K562 (cell line): ENCODE results near the gene HCFC1R1. TPM values are rescaled to one million over a fixed set of nuclear protein-coding genes. Genes with fewer than 3 reads are reported as not detected.
A peak's percentile ranks its signal among the peaks of the same experiment; 100 is the strongest.

Experiments
- ATAC-seq: fragments of 200-7000 bp; cut with Tn5 transposase; 3 replicates; pipeline ENCODE4 v1.9.1; 2020; ENCODE audit warnings: moderate library complexity
- BruUV-seq: library from RNA; stranded (reverse); fragments of 400-500 nt; replicated peaks from 2 replicates; lab custom pipeline; 2021; lab: Mats Ljungman, UMichigan
- CTCF ChIA-PET: fragments of 300-600 bp; formaldehyde crosslinking; extraction: SDS; loops from one replicate; lab custom pipeline; 2021; ENCODE audit warnings: low intra/inter-chr PET ratio; lab: Yijun Ruan, JAX
- POLR2A ChIA-PET: fragments of 300-600, 350-650 bp; sonication (Branson Sonifier 250); formaldehyde crosslinking; extraction: SDS; loops from one replicate; lab custom pipeline; 2021; ENCODE audit warnings: antibody characterized with exemption, inconsistent platforms; lab: Yijun Ruan, JAX
- DNase-seq, 4 experiments: peaks; one replicate each; pipeline versions ENCODE4 v3.0.0 to v3.0.0-alpha.2; 2011 to 2018; ENCODE audit warnings: low spot score in 3 of 4, mixed read lengths in 3 of 4; ENCODE audit errors: extremely low read depth in 1 of 4
- FAIRE-seq: peaks from 2 replicates; lab custom pipeline; 2011; peaks lifted over from hg19 to GRCh38; lab: Jason Lieb, UNC
- H2AFZ ChIP-seq: 2 replicates; pipeline ENCODE4 v1.6.0; 2011; ENCODE audit warnings: low read depth, low read length, control low read depth, inconsistent platforms
- H3K27ac ChIP-seq: fragments of 200-600 bp; 3 replicates; pipeline ENCODE4 v1.8.0; 2011; ENCODE audit warnings: low read depth, mild to moderate bottlenecking, control low read depth, inconsistent platforms, low read length, moderate library complexity, mixed read lengths; ENCODE audit errors: extremely low read depth
- H3K27me3 ChIP-seq, 2 experiments: fragments of 300-600 bp in 1 of 2; 2 replicates in 1 of 2; 3 replicates in 1 of 2; pipeline versions ENCODE4 v1.6.0 to v1.8.0; 2011; ENCODE audit warnings: inconsistent platforms in 2 of 2, low read length in 2 of 2, mild to moderate bottlenecking in 1 of 2, mixed read lengths in 1 of 2, moderate library complexity in 1 of 2; ENCODE audit not compliant: control insufficient read depth in 2 of 2, insufficient read depth in 2 of 2
- H3K36me3 ChIP-seq: fragments of 300-600 bp; 3 replicates; pipeline ENCODE4 v1.8.0; 2011; ENCODE audit warnings: mild to moderate bottlenecking, low read length, inconsistent platforms; ENCODE audit not compliant: control insufficient read depth, insufficient read depth
- H3K4me1 ChIP-seq, 2 experiments: fragments of 200-600 bp in 1 of 2; replicated peaks in 1 of 2; 2 replicates in 1 of 2; 3 replicates in 1 of 2; pipeline versions ENCODE4 v1.5.1 to v1.8.0; 2011; ENCODE audit warnings: inconsistent platforms in 2 of 2, low read length in 2 of 2, mild to moderate bottlenecking in 1 of 2, mixed read lengths in 1 of 2, moderate library complexity in 1 of 2; ENCODE audit not compliant: control insufficient read depth in 2 of 2, insufficient read depth in 2 of 2
- H3K4me2 ChIP-seq: 2 replicates; pipeline ENCODE4 v1.6.1; 2011; ENCODE audit warnings: low read length, control low read depth, inconsistent platforms, mixed read lengths; ENCODE audit not compliant: insufficient read depth
- H3K4me3 ChIP-seq: fragments of 200-600 bp; sonication (generic), shearing (Covaris generic); 2 replicates; pipeline ENCODE4 v1.5.1; 2016; ENCODE audit warnings: control low read depth, inconsistent platforms
- H3K79me2 ChIP-seq: fragments of 200-600 bp; 3 replicates; pipeline ENCODE4 v1.8.0; 2011; ENCODE audit warnings: low read length, inconsistent platforms; ENCODE audit not compliant: control insufficient read depth, insufficient read depth
- H3K9ac ChIP-seq, 2 experiments: 2 replicates each; pipeline versions ENCODE4 v1.6.0 to v1.6.1; 2011; ENCODE audit warnings: low read depth in 2 of 2, low read length in 2 of 2, control low read depth in 1 of 2, inconsistent platforms in 1 of 2, mild to moderate bottlenecking in 1 of 2, mixed read lengths in 1 of 2; ENCODE audit not compliant: insufficient read depth in 1 of 2
- H3K9me1 ChIP-seq: one replicate; pipeline ENCODE4 v1.6.0; 2011; ENCODE audit warnings: inconsistent platforms, mild to moderate bottlenecking, low read length, moderate library complexity; ENCODE audit not compliant: control insufficient read depth, insufficient read depth
- H3K9me3 ChIP-seq: replicated peaks from 2 replicates; pipeline ENCODE4 v1.5.1; 2011; ENCODE audit warnings: low read depth, low read length, inconsistent platforms; ENCODE audit not compliant: control insufficient read depth, insufficient read depth
- H4K20me1 ChIP-seq: replicated peaks from 2 replicates; pipeline ENCODE4 v1.6.1; 2011; ENCODE audit warnings: low read length, inconsistent platforms, mixed read lengths; ENCODE audit not compliant: control insufficient read depth, insufficient read depth
- ADNP ChIP-seq: fragments of 200-800 bp; sonication (Bioruptor generic); IDR thresholded peaks from 2 replicates; pipeline ENCODE4 v1.6.1; 2016; ENCODE audit warnings: missing genetic modification characterization, missing compliant biosample characterization
- ARID2 ChIP-seq: fragments of 450-650 bp; IDR thresholded peaks from 2 replicates; pipeline ENCODE4 v1.6.1; 2017; ENCODE audit warnings: antibody characterized with exemption, mild to moderate bottlenecking
- BCOR ChIP-seq: fragments of 450-650 bp; IDR thresholded peaks from 2 replicates; pipeline ENCODE4 v1.6.1; 2016
- CBFA2T2 ChIP-seq: fragments of 450-650 bp; conservative IDR thresholded peaks from 2 replicates; pipeline ENCODE4 v1.6.1; 2017; ENCODE audit warnings: mild to moderate bottlenecking
- DPF2 ChIP-seq: fragments of 450-650 bp; IDR thresholded peaks from 2 replicates; pipeline ENCODE4 v1.6.1; 2016
- JUND ChIP-seq, 2 experiments: IDR thresholded peaks; 2 replicates in 1 of 2; 3 replicates in 1 of 2; pipeline ENCODE4 v1.6.1; 2011; ENCODE audit warnings: borderline replicate concordance in 2 of 2, low read depth in 2 of 2, low read length in 2 of 2, improper control_type of control experiment in 1 of 2, missing biosample characterization in 1 of 2, missing genetic modification characterization in 1 of 2, missing genetic modification reagents in 1 of 2
- MTF1 ChIP-seq: fragments of 250-450 bp; sonication (Bioruptor Pico); IDR thresholded peaks from 2 replicates; pipeline ENCODE4 v1.9.0; 2021; ENCODE audit warnings: moderate library complexity, mild to moderate bottlenecking, inconsistent platforms, borderline replicate concordance
- NR3C1 ChIP-seq: sonication (generic); formaldehyde crosslinking; IDR thresholded peaks from 2 replicates; pipeline ENCODE4 v1.8.1; 2022; ENCODE audit warnings: missing genetic modification reagents
- PHTF2 ChIP-seq: fragments of 250-450 bp; sonication (Bioruptor Pico); IDR thresholded peaks from 2 replicates; pipeline ENCODE4 v1.5.0; 2021; ENCODE audit warnings: mild to moderate bottlenecking
- PKNOX1 ChIP-seq: fragments of 450-650 bp; IDR thresholded peaks from 2 replicates; pipeline ENCODE4 v1.6.1; 2016
- PTRF ChIP-seq: fragments of 450-650 bp; IDR thresholded peaks from 2 replicates; pipeline ENCODE4 v1.6.1; 2016; ENCODE audit warnings: mild to moderate bottlenecking, missing genetic modification characterization, missing compliant biosample characterization
- SMARCA5 ChIP-seq: fragments of 450-650 bp; IDR thresholded peaks from 2 replicates; pipeline ENCODE4 v1.6.1; 2016
- SPI1 ChIP-seq: IDR thresholded peaks from 2 replicates; pipeline ENCODE4 v1.6.1; 2011; ENCODE audit warnings: low read depth, low read length, control low read depth, borderline replicate concordance
- STAT5B ChIP-seq: fragments of 250-450 bp; sonication (Bioruptor Pico); IDR thresholded peaks from 2 replicates; pipeline ENCODE4 v1.8.0; 2021; ENCODE audit warnings: mild to moderate bottlenecking, inconsistent platforms
- THRAP3 ChIP-seq: fragments of 450-650 bp; IDR thresholded peaks from 2 replicates; pipeline ENCODE4 v1.6.1; 2016; ENCODE audit warnings: mild to moderate bottlenecking, inconsistent platforms, borderline replicate concordance
- TRIM24 ChIP-seq, 2 experiments: fragments of 450-650 bp; IDR thresholded peaks; 2 replicates each; pipeline ENCODE4 v1.6.1; 2016
- ZFP30 ChIP-seq: fragments of 250-450 bp; sonication (Bioruptor Pico); IDR thresholded peaks from 2 replicates; pipeline ENCODE4 v1.8.0; 2022; ENCODE audit warnings: moderate library complexity, mild to moderate bottlenecking, inconsistent platforms, borderline replicate concordance
- ZNF121 ChIP-seq: sonication (generic); formaldehyde crosslinking; conservative IDR thresholded peaks from 2 replicates; pipeline ENCODE4 v1.8.0; 2022; ENCODE audit warnings: missing genetic modification reagents
- ZNF445 ChIP-seq: fragments of 250-450 bp; sonication (Bioruptor Pico); IDR thresholded peaks from 2 replicates; pipeline ENCODE4 v1.4.0; 2020; ENCODE audit warnings: low read depth, mild to moderate bottlenecking, moderate library complexity
- WGBS: fragments of 100-300 bp; shearing (Covaris generic); methylation state at CpG from one replicate; pipeline ENCODE4 v1.1.6; 2016; ENCODE audit warnings: low coverage, mixed read lengths; ENCODE audit not compliant: insufficient coverage; ENCODE audit errors: missing lambda C conversion rate; 5-methylcytosine and 5-hydroxymethylcytosine counted together
- in situ Hi-C: fragments of 300-500 bp; cut with MboI; formaldehyde crosslinking; loops from 4 replicates; pipeline ENCODE4 v1.15.0; 2018; ENCODE audit warnings: inconsistent platforms, mixed read lengths
- intact Hi-C: fragments of 100-400 bp; cut with micrococcal nuclease; formaldehyde crosslinking; loops from 2 replicates; pipeline ENCODE4 v1.14.2; 2022
- polyA plus RNA-seq, 8 experiments: library from polyadenylated mRNA; depleted of rRNA in 4 of 8; stranded (reverse) in 5 of 8; unstranded in 3 of 8; fragments of >200 nt; fragmentation: Nextera tagmentation in 2 of 8; fragmentation: Illumina TruSeq in 1 of 8; extraction: Ambion mirVana in 2 of 8; extraction: Trizol in 1 of 8; gene quantifications; 2 replicates each; pipeline versions ENCODE4 v1.2.1 to v1.2.3, GENCODE V29; 2011 to 2014; ENCODE audit warnings: inconsistent platforms in 1 of 8, missing spikeins in 1 of 8
- total RNA-seq, 7 experiments: library from RNA; depleted of rRNA in 6 of 7; stranded (reverse); fragments of >200 nt in 6 of 7; fragmentation: Illumina TruSeq in 2 of 7; extraction: Trizol in 2 of 7; gene quantifications; 2 replicates each; pipeline versions ENCODE4 v1.2.1 to v1.2.3, GENCODE V29; 2011 to 2021; ENCODE audit warnings: low replicate concordance in 1 of 7
- TF ChIP-seq, protein P1 (sequence below): fragments of 250-450 bp; sonication (Bioruptor Pico); IDR thresholded peaks from 2 replicates; pipeline ENCODE4 v1.8.0; 2022; ENCODE audit warnings: moderate library complexity, mild to moderate bottlenecking, inconsistent platforms

The HCFC1R1 gene
- total and polyA plus RNA-seq, 9 of the 15 experiments (the other 6 are each of a cell fraction or from before 2014, with no cell fraction given), result 2.2 to 29.0 (median 11.2) TPM

- TF ChIP-seq PTRF, result no peak
- no peak for TF ChIP-seq ZNF121 (CRISPR knock-in tag)
- TF ChIP-seq CBFA2T2, result no peak
- TF ChIP-seq MTF1 (CRISPR knock-in tag), result no peak
- TF ChIP-seq BCOR, result no peak
- TF ChIP-seq STAT5B (CRISPR knock-in tag), result no peak
- TF ChIP-seq ZFP30 (CRISPR knock-in tag), result no peak
- TF ChIP-seq ADNP, result no peak
- no peak for TF ChIP-seq JUND (IDR thresholded peaks at IDR 0.05; ENCODE audit: borderline replicate concordance, low read depth, low read length)
- TF ChIP-seq JUND (tag; IDR thresholded peaks at IDR 0.05; ENCODE audit: borderline replicate concordance, low read depth, low read length), result no peak
These were observed 35.1 kb downstream of the HCFC1R1 start (continued) for GRCh38 chr16:2988590-2989099.

GRCh38 chr16:2987833-2988232 is 35.9 kb downstream of the HCFC1R1 start:
- no peak overlapping the region for H3K4me3 ChIP-seq
- POLR2A ChIA-PET, result interaction anchor here (0.8 kb wide), 1 partner anchor 20 kb away, joined by 3 read pairs; no protein-coding TSS in a partner anchor
- no peak for TF ChIP-seq PHTF2 (CRISPR knock-in tag)
- no peak for TF ChIP-seq SPI1
- no peak for TF ChIP-seq ZNF445 (CRISPR knock-in tag)
- no peak for TF ChIP-seq NR3C1 (CRISPR knock-in tag)
- TF ChIP-seq, protein P1, sequence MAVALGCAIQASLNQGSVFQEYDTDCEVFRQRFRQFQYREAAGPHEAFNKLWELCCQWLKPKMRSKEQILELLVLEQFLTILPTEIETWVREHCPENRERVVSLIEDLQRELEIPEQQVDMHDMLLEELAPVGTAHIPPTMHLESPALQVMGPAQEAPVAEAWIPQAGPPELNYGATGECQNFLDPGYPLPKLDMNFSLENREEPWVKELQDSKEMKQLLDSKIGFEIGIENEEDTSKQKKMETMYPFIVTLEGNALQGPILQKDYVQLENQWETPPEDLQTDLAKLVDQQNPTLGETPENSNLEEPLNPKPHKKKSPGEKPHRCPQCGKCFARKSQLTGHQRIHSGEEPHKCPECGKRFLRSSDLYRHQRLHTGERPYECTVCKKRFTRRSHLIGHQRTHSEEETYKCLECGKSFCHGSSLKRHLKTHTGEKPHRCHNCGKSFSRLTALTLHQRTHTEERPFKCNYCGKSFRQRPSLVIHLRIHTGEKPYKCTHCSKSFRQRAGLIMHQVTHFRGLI (CRISPR knock-in tag), result no peak
- TF ChIP-seq DPF2, result no peak
- peak; percentile 79 for TF ChIP-seq PKNOX1
- no peak for TF ChIP-seq ARID2
- TF ChIP-seq THRAP3, result no peak
- no peak for TF ChIP-seq SMARCA5
- TF ChIP-seq TRIM24 (IDR thresholded peaks at IDR 0.05), result no peak

More at GRCh38 chr16:2987833-2988232, 35.9 kb downstream of the HCFC1R1 start:
- no peak for DNase-seq
- no peaks in the 10 kb centered on the region for H3K36me3 ChIP-seq
- H3K9me3 ChIP-seq, result no peaks in the 10 kb centered on the region
- no peak overlapping the region for H3K27ac ChIP-seq
- in situ Hi-C loops, result no loop called here
- 28% methylated on average over 8 of the region's 8 CpGs for WGBS
- no peaks in the 10 kb centered on the region for H3K79me2 ChIP-seq
- no peak overlapping the region for H2AFZ ChIP-seq
- no peaks in the 10 kb centered on the region for H4K20me1 ChIP-seq
- H3K4me1 ChIP-seq, result peaks cover 7 to 61% of the 10 kb centered on the region in 2 experiments
- BruUV-seq, result no TSS peak
- H3K9me1 ChIP-seq, result no peaks in the 10 kb centered on the region
- intact Hi-C loops, result no loop called here
- peak overlapping the region in 1 of 2 experiments; percentile 53; a peak in 2 of 4 replicates for H3K9ac ChIP-seq
- no peak for ATAC-seq
- H3K4me2 ChIP-seq, result no peak overlapping the region
- FAIRE-seq, result no peak
- H3K27me3 ChIP-seq, result no peaks in the 10 kb centered on the region
- CTCF ChIA-PET, result no interaction called here
